ENCODE data around the gene LSAMP.

Gene LSAMP

GRCh38 chr3:116445311-116445841 lies at the start of gene LSAMP:
TSS of gene LSAMP (minus strand) at chr3:116445487.
- DNase-seq, result no peak

- DNase-seq, result no peak
These were observed 47.1 kb upstream of the LSAMP start for GRCh38 chr3:116492379-116492778.

GRCh38 chr3:116483135-116483534 lies 37.8 kb upstream of the LSAMP start:
- no peak for DNase-seq

GRCh38 chr3:116476691-116477090 lies 31.4 kb upstream of the LSAMP start:
- DNase-seq, result no peak

- DNase-seq, result no peak
These were observed 29.5 kb upstream of the LSAMP start for GRCh38 chr3:116474801-116475200.

GRCh38 chr3:116474032-116474780 lies 28.9 kb upstream of the LSAMP start:
- no peak for DNase-seq

- no peak for DNase-seq
These were observed 28.3 kb upstream of the LSAMP start for GRCh38 chr3:116473602-116474001.

GRCh38 chr3:116470605-116471197 lies 25.4 kb upstream of the LSAMP start:
- DNase-seq, result no peak

- DNase-seq, result no peak
These were observed 24.3 kb upstream of the LSAMP start for GRCh38 chr3:116469546-116469945.

GRCh38 chr3:116464276-116464798 lies 19.1 kb upstream of the LSAMP start:
- no peak for DNase-seq

GRCh38 chr3:116453666-116454346 lies 8.5 kb upstream of the LSAMP start:
- no peak for DNase-seq

- no peak for DNase-seq
These were observed 4.5 kb upstream of the LSAMP start for GRCh38 chr3:116449546-116450350.

- DNase-seq, result no peak
These were observed 703 bp upstream of the LSAMP start for GRCh38 chr3:116445990-116446389.

- no peak for DNase-seq
These were observed 422 bp downstream of the LSAMP start for GRCh38 chr3:116444819-116445310.

- no peak for DNase-seq
These were observed 1.1 kb downstream of the LSAMP start for GRCh38 chr3:116444115-116444747.

GRCh38 chr3:116443191-116443661 lies 2.1 kb downstream of the LSAMP start:
- no peak for DNase-seq

- DNase-seq, result no peak
These were observed 2.8 kb downstream of the LSAMP start for GRCh38 chr3:116442331-116443021.

GRCh38 chr3:116441652-116442051 lies 3.6 kb downstream of the LSAMP start:
- no peak for DNase-seq

- DNase-seq, result no peak
These were observed 5.1 kb downstream of the LSAMP start for GRCh38 chr3:116440196-116440595.

- DNase-seq, result no peak
These were observed 11.7 kb downstream of the LSAMP start for GRCh38 chr3:116433552-116433951.

GRCh38 chr3:116432795-116433194 lies 12.5 kb downstream of the LSAMP start:
- no peak for DNase-seq
